Right ventricle myocardium inferior (tissue), 1 donor: ENCODE data around the gene ZNF823. TPM values are rescaled to one million over a fixed set of nuclear protein-coding genes. Genes with fewer than 3 reads are reported as not detected.
"Not testable (repeated sequence)": the region's sequence is repeated elsewhere in the genome, so short reads cannot be mapped to it uniquely, and the experiment has no call there.

ENCODE experiments used
- ATAC-seq: fragments of 200-7000 bp; cut with Tn5 transposase; one replicate; pipeline ENCODE4 v1.9.1; 2020; ENCODE audit warnings: mild to moderate bottlenecking, moderate library complexity
- DNase-seq: peaks from one replicate; pipeline ENCODE4 v3.0.0; 2021; ENCODE audit errors: missing footprints
- intact Hi-C: fragments of 100-400 bp; cut with DNase I; formaldehyde crosslinking; loops from one replicate; pipeline ENCODE4 v1.11.0; 2022
- long read RNA-seq: library from polyadenylated mRNA; unstranded; transcript quantifications from one replicate; pipeline ENCODE4 v2.0.0, GENCODE V29; 2021
- total RNA-seq: library from RNA; stranded (reverse); fragmentation: NEBNext Ultra II Directional; extraction: Animal tissue kit (Norgen Biotek cat#: 25700); gene quantifications from one replicate; pipeline ENCODE4 v1.2.1, GENCODE V29; 2021
- donor health status: DM: no; HTN: yes; CAD: no; lungs with severe emphysema.

ZNF823 gene
- 4.2 TPM for total RNA-seq
- long read RNA-seq, partial matches to known transcripts, result 0 of 3 reads
- long read RNA-seq, other reads (novel, unspliced or antisense), result 0 of 3 reads

DNA sequence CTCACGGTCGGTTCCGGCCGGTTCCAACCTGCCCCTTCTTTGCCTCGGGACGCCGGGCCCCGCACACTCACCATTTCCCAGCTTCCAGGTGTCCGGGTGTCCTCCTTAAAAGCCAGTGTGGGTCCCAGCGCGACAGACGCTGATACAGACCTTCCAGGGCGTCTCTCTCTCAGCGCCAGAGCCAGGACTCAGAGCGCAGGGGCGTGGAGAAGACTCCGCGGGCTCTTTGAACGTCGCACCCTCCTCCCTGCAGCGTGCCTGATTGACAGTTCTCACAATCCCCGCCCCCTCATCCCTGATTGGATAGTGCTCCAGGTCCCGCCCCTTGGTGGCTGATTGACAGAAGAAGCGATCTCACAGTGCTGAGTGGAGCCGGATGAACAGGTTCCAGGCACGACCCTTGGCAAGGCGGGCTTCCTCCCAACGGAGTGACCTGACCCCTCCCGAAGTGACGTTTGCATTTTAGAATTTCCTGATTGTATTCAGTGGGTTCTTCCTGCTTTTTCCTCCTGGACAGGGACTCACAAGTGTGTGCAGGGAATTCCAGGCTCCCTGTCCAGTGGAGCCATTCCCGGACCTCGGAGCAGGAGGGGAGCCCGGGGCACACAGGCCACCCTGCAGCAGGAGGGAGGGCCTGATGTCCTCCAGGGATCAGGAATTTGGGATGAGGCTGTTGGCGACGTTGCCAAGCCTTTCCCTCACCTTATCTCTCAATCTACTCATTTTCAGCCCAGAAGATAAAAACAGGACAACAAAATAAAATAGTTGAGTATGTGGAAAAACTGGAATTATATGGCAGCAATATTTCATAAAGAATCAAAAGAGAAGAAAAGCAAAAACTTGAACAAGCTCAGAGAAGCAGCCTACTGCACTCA lies at the start of gene ZNF823:
Gene ZNF823, minus strand, starts transcription at position 201 of the 875 bp plus-strand sequence. Its CDS starts 127 bp downstream, at position 74.
- intact Hi-C loops, result loop anchor here (1.0 kb wide), 2 partner anchors 27 to 44 kb away; partner anchors contain the start of gene ZNF441
- ATAC-seq (peak; percentile 99), DNase-seq (peak; percentile 97)

DNA sequence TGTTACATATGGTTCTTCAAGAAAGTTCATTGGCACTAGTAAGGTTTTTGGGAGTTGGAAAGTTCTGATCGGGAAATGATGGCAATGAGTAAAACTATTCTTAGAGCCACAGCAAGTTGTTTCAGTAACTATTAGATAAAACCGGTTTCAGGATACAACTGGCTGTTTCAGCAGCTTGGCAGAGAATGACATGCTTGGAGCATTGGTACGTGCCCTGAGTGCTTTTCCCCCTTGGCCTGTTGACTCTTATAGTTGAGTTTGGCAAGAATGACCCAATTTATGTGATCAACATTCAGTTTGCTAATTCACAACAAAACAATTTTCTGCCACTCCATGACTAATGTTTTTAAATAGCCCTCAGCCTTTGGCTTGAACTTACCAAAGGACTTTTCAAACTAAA lies 48.8 kb upstream of the ZNF823 start:
- DNase-seq, result no peak
- intact Hi-C loops, result loop anchor here (5.0 kb wide), 1 partner anchor 115 kb away; no protein-coding TSS in a partner anchor
- ATAC-seq, result no peak

DNA sequence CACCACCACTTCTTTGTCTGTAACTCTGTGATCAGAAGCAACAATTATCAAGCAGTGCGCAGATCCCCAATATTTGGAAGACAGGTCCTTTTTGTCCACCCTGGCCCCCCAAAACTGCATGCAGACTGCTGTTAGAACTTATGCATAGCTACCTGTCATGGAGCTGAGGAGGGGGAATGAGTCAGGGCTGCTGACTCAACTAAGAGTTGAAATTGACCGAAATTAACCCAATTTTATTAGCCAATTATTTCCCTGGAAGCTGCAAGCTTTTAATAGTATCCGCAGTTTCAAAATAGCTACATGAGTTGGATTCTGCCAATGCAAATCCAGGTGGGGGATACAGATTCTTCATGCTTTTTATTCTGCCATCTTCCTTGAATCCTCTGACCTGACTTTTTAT lies 45.6 kb upstream of the ZNF823 start:
- no peak for ATAC-seq
- no peak for DNase-seq
- intact Hi-C loops, result no loop called here

DNA sequence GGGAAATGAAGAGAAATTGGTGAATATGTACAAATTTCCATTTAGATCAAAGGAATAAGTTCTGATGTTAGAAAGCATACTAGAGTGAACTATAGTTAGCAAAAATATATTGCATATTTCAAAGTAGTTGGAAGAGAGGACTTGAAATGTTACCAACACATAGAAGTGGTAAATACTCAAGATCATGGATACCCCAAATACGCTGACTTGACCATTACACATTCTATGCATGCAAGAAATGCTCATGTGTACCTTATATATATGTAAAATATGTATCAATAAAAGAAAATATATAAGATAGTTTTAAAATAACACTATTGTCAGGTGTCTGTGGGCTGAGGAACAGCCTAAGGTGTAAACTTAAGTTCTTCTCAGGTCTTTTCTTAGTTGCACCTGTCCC lies 45.0 kb upstream of the ZNF823 start:
- intact Hi-C loops, result no loop called here
- DNase-seq (no peak), ATAC-seq (no peak)

DNA sequence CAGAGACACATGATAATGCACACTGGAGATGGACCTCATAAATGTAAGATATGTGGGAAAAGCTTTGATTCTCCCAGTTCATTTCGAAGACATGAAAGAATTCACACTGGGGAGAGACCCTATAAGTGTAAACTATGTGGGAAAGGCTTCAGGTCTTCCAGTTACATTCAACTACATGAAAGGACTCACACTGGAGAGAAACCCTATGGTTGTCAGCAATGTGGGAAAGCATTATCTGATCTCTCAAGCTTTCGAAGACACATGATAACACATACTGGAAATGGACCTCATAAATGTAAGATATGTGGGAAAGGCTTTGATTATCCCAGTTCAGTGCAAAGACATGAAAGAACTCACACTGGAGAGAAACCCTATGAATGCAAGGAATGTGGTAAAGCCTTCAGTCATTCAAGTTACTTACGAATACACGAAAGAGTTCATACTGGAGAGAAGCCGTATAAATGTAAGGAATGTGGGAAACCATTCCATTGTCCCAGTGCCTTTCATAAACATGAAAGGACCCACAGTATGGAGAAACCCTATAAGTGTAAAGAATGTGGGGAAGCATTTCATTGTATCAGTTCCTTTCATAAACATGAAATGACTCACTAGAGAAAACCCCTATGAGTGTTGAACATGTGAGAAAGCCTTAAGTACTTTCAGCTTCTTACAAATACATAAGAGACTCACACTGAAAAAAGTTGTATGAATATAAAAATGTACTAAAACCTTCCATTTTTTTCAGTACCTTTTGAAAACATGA lies 42.7 kb upstream of the ZNF823 start:
- DNase-seq (no peak), ATAC-seq (no peak)
- intact Hi-C loops, result no loop called here

DNA sequence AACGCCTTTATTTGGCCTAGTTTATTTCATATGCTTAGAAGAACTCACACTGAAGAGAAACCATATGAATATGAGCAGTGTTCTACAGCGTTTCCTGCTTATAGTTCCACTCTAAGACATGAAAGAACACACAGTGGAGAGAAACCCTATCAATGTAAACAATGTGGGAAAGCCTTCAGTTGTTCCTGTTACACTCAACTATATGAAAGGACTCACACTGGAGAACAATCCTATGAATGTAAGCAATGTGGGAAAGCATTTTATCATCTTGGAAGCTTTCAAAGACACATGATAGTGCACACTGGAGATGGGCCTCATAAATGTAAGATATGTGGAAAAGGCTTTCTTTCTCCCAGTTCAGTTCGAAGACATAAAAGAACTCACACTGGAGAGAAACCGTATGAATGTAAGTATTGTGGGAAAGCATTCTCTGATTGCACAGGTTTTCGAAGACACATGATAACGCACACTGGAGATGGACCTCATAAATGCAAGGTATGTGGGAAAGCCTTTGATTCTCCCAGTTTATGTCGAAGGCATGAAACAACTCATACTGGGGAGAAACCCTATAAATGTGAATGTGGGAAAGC lies 41.8 kb upstream of the ZNF823 start:
- no peak for ATAC-seq
- no peak for DNase-seq
- intact Hi-C loops, result no loop called here

DNA sequence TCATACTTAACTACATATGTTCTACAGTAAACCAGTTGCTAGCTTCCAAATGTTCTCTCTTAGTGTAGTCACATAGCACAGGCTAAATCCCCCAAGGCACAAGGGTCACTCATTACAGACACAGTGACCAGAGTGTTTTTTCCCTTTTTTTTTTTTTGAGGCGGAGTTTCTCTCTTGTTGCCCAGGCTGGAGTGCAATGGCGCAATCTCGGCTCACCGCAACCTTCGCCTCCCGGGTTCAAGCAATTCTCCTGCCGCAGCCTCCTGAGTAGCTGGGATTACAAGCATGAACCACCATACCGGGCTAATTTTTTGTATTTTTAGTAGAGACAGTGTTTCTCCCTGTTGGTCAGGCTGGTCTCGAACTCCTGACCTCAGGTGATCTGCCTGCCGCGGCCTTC lies 37.9 kb upstream of the ZNF823 start:
- DNase-seq, ATAC-seq, intact Hi-C loops: not testable (repeated sequence)

DNA sequence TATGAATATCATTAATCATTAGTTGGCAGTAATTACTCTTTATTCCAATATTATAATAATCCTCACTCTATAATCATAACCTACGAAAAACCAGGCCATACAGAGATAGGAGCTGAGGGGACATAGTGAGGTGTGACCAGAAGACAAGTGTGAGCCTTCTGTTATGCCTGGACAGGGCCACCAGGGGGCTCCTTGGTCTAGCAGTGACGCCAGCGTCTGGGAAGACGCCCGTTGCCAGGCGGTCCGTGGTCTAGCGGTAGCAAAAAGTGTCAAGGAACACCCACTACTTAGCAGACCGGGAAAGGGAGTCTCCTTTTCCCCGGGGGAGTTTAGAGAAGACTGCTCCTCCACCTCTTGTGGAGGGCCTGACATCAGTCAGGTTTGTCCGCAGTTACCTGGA lies 32.8 kb upstream of the ZNF823 start:
- intact Hi-C loops, ATAC-seq, DNase-seq: not testable (repeated sequence)

DNA sequence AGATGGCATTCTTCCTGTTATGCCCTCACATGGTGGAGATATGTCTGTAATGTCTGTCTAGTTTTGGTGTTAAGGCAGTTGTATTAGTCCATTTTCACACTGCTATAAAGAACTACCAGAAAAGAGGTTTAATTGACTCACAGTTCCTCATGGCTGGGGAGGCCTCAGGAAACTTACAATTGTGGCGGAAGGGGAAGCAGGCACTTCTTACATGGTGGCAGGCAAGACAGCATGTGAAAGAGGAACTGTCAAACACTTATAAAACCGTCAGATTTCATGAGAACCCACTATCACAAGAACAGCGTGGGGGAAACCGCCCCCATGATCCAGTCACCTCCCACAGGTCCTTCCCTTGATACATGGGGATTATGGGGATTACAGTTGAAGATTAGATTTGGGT lies 31.2 kb upstream of the ZNF823 start:
- no peak for DNase-seq
- no peak for ATAC-seq
- intact Hi-C loops, result loop anchor here (10.0 kb wide), 1 partner anchor 845 kb away; the partner anchor contains the start of genes ZNF490 and ZNF791

DNA sequence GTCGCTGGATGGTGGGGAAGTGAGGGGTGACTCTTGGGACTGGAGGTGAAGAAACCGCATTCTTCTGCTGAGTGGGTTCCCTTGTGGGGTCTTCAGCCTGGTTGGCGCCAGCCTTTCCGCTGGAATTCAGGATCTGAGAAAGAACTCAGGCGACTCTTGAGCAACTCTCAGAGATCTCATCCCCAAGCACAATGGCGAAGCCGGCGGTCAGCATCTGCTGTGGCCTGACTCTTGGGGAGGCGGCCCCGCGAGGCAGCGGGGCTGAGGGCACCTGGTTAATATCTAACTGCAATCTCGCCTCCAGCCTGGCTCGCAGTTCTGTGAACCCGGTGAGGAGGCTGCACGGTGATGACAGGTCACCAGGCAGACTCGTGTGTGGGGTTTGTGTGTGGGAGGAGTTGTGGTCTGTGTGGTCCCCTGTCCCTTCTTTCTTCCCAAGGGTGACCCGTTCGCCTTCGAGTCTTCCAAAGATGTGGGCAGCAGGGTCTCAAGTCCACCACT lies 28.9 kb upstream of the ZNF823 start:
- intact Hi-C loops, result loop anchor here (10.0 kb wide), 1 partner anchor 847 kb away; the partner anchor contains the start of genes ZNF490 and ZNF791
- DNase-seq, result peak; percentile 66
- no peak for ATAC-seq

DNA sequence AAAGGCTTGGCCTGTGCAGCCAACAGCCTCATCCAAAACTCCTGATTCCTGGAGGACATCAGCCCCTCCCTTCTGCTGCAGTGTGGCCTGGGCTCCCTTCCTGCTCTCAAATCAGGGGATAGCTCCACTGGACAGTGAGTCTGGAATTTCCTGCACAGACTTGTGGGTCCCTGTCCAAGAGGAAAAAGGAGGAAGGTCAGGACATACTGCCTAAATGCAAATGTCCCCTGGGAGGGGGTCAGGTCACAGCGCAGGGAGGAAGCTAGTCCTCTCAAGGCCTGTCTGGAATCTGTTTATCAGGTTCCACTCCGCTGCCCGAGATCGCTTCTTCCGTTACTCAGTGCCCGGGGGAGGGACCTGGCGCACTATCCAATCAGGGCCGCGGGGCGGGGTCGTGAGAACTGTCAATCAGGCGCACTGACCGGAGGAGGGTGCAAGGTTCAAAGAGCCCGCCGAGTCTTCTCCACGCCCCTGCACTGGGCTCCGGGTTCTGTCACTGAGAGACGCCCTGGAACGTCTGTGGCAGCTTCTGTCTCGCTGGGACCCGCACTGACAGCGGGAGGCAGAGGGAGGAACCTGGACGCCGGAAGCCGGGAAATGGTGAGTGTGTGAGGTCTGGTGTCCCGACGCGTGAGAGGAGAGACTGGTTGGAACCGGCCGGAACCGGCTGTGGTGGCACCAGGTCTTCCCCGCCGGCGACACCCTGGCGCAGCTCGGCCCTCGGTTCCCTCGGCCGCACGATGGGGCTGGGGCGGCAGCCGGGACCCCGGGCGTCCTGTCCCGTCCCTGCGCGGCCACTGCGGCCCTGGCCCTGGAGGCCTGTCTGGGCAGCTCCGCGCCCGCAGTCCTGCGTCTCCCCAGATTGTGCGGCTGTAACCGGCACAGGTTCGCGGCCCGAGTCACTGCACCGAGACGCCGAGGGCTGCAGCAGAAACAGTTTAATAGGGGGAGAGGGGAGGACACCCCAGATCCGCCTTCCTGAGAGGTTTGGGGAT lies 28.1 kb upstream of the ZNF823 start, which contains the start of gene ZNF441:
Gene ZNF441, plus strand, starts transcription at position 404 of the 995 bp plus-strand sequence. Its CDS starts 194 bp downstream, at position 598.
- ATAC-seq (peak; percentile 100), DNase-seq (peak; percentile 99)
- intact Hi-C loops, result loop anchor here (1.0 to 10.0 kb wide), 2 partner anchors 28 to 848 kb away; partner anchors contain the start of genes ZNF490 and ZNF791

DNA sequence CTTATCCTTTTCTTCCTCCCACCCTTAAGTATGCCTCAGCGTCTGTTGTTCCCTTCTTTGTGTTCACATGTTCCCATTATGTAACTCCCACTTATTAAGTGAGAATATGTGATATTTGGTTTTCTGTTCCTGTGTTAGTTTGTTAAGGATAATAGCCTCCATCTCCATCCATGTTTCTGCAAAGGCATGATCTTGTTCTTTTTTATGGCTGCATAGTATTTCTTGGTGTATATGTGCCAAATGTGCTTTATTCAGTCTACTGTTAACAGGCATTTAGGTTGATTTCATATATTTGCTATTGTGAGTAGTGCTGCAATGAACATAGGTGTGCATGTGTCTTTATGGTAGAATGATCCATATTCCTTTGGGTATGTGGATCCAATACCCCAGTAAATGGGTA lies 24.9 kb upstream of the ZNF823 start:
- intact Hi-C loops, result loop anchor here (10.0 kb wide), 1 partner anchor 851 kb away; the partner anchor contains the start of genes ZNF490 and ZNF791
- ATAC-seq (no peak), DNase-seq (no peak)

DNA sequence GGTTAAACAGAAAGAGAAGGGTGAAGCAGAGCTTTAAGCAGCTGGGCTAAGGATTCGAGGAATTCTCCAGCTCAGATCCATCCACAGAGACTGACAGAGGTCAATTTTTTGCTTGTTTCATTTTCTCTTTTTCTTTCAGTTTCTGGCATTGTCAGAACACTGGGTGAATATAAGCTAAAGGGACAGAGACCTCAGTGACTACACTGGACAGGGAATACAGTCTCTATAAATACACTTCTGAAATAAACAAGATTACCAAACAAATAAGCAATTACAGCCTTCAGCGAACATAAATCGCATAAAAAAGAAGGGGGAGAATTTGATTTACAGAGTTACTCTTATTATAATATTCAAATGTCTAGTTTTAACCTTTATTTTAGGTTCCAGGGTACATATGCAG lies 24.4 kb upstream of the ZNF823 start:
- ATAC-seq (no peak), DNase-seq (no peak)
- intact Hi-C loops, result loop anchor here (10.0 kb wide), 1 partner anchor 852 kb away; the partner anchor contains the start of genes ZNF490 and ZNF791

DNA sequence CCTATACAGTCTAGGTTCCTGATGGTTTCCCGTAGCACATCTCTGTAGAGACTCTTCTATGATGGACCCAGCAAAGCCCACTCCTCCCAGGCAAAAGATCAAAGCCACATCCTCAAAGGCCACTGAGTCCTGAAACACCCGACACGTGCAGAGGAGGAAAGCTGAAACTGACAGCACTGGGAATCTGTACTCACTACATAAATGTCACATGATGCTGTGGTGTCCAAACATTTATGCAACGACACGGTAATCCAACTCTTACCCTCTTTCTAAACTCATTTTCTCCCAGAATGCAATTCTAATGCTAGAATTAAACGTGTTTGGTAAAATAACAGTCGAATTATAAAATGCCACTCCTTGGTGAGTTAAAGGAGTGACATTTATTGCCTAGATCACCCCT lies 21.1 kb upstream of the ZNF823 start:
- intact Hi-C loops, result loop anchor here (10.0 kb wide), 1 partner anchor 855 kb away; the partner anchor contains the start of genes ZNF490 and ZNF791
- ATAC-seq, result no peak
- no peak for DNase-seq

DNA sequence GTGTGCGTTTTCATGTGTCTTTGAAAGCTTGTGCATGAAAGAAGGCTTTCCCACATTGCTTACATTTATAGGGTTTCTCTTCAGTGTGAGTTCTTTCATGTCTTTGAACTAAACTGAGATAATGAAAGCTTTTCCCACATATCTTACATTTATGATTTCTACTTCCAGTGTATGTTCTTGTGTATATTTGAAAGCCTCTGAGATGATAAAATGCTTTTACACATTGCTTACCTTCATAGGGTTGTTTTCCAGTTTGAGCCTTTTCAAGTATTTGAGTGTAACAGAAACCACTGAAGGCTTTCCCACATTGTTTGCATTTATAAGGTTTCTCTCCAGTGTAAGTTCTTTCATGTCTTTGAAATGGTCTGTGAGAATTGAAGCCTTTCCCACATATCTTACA lies 18.2 kb upstream of the ZNF823 start:
- no peak for ATAC-seq
- intact Hi-C loops, result no loop called here
- DNase-seq, result no peak

DNA sequence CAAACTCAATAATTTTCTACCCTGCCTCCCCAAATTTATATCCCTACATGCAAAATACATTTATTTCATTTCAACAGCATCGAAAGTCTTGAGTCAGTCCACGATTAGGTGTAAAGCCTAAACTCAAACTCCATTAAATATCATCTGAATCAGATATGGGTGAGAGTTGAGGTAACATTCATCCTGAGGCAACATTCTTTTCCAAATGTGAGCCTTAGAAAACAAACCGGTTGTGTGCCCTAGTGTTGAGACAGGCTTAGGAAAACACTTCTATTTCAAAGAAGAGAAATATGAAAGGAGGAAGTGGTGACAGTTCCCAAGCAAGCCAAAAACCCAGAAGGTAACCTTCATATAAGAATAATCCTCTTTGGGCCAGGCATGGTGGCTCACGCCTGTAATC lies 15.9 kb upstream of the ZNF823 start:
- DNase-seq (no peak), ATAC-seq (no peak)
- intact Hi-C loops, result no loop called here

DNA sequence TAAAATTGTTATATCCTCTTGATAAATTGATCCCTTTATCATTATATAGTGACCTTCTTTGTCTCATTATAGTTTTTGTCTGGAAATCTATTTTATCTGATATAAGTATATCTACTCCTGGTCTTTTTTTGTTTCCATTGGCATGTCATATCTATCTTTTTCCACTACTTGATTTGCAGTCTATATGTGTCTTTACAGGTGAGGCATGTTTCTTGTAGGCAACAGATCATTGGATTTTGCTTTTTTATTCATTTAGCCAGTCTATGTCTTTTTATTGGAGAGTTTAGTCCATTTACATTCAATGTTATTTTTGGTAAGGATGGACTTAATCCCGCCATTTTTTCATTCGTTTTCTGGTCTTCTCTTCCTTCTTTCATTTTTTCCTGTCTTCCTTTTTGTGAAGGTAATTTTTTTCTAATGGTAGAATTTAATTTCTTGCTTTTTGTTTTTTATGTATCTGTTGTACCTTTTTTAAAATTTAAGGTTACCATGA lies 13.5 kb upstream of the ZNF823 start:
- DNase-seq, result no peak
- intact Hi-C loops, result no loop called here
- ATAC-seq, result no peak
